Measurements from ENCODE around the gene EIF3I.

GRCh38 chr1:32180186-32181060, 41.8 kb upstream of the EIF3I start:
- no peak for TF ChIP-seq POLR2A (IDR thresholded peaks at IDR 0.05)
- TF ChIP-seq CTCF (IDR thresholded peaks at IDR 0.05): no peak
